Nephron progenitor cell (in vitro differentiated cells): ENCODE data around the gene ABLIM1.
A peak's percentile ranks its signal among the peaks of the same experiment; 100 is the strongest.

ENCODE experiments used
- DNase-seq: peaks from one replicate; pipeline ENCODE4 v3.0.0; 2021
- H3K27ac Mint-ChIP-seq: 2 replicates; pipeline ENCODE4 v1.8.0; 2021; ENCODE audit warnings: mild to moderate bottlenecking, moderate library complexity, mixed read lengths
- H3K27me3 Mint-ChIP-seq: 2 replicates; pipeline ENCODE4 v1.8.0; 2021; ENCODE audit warnings: mild to moderate bottlenecking, low read depth, mixed read lengths; ENCODE audit not compliant: poor library complexity
- H3K36me3 Mint-ChIP-seq: 2 replicates; pipeline ENCODE4 v1.8.0; 2021; ENCODE audit warnings: low read depth, mixed read lengths
- H3K4me1 Mint-ChIP-seq: 2 replicates; pipeline ENCODE4 v1.8.0; 2021; ENCODE audit warnings: mixed read lengths
- H3K4me3 Mint-ChIP-seq: 2 replicates; pipeline ENCODE4 v1.8.0; 2021; ENCODE audit warnings: mild to moderate bottlenecking, moderate library complexity, mixed read lengths
- H3K9me3 Mint-ChIP-seq: 2 replicates; pipeline ENCODE4 v1.8.0; 2021; ENCODE audit warnings: mild to moderate bottlenecking, moderate library complexity, mixed read lengths
- TF ChIP-seq, protein P1 (sequence below): fragments of 200-600 bp; sonication (generic); IDR thresholded peaks from 2 replicates; pipeline ENCODE4 v1.5.0; 2021; ENCODE audit warnings: antibody characterized with exemption

The ABLIM1 gene

DNA sequence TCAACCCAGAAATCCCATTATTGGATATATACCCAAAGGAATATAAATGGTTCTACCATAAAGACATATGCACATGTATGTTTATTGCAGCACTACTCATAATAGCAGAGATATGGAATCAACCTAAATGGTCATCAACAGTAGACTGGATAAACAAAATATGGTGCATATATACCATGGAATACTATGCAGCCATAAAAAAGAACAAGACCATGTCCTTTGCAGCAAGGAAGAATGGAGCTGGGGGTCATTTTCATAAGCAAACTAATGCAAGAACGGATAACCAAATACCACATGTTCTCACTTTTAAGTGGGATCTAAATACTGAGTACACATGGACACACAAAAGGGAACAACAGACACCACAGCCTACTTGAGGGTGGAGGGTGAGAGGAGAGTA is 251.6 kb downstream of the ABLIM1 start:
- peaks cover 49% of the 10 kb centered on the region for H3K4me1 Mint-ChIP-seq
- H3K27me3 Mint-ChIP-seq, result peaks cover 20% of the 10 kb centered on the region
- no peak overlapping the region for H3K27ac Mint-ChIP-seq
- no peak for DNase-seq
- no peaks in the 10 kb centered on the region for H3K9me3 Mint-ChIP-seq
- TF ChIP-seq, protein P1, sequence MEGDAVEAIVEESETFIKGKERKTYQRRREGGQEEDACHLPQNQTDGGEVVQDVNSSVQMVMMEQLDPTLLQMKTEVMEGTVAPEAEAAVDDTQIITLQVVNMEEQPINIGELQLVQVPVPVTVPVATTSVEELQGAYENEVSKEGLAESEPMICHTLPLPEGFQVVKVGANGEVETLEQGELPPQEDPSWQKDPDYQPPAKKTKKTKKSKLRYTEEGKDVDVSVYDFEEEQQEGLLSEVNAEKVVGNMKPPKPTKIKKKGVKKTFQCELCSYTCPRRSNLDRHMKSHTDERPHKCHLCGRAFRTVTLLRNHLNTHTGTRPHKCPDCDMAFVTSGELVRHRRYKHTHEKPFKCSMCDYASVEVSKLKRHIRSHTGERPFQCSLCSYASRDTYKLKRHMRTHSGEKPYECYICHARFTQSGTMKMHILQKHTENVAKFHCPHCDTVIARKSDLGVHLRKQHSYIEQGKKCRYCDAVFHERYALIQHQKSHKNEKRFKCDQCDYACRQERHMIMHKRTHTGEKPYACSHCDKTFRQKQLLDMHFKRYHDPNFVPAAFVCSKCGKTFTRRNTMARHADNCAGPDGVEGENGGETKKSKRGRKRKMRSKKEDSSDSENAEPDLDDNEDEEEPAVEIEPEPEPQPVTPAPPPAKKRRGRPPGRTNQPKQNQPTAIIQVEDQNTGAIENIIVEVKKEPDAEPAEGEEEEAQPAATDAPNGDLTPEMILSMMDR, result no peak
- no peaks in the 10 kb centered on the region for H3K36me3 Mint-ChIP-seq
- no peak overlapping the region for H3K4me3 Mint-ChIP-seq

DNA sequence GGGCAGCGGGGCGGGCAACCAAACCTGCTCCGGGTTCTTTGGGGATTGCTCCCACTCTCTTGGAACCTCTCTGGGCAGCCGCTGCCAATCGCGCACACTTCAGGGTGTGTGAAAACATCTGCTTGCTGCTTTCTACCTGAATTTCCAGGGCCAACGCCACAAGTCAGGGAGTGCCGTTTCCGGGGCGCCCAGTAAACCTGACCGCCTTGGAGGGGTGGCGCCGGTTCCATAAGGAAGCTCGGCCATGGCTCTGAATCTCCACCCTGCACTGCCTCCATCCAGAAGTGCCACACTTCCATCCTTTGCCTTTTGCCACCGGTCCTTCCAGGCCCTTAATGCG is 253.1 kb downstream of the ABLIM1 start:
- H3K4me3 Mint-ChIP-seq, result peak overlapping the region; percentile 84
- no peak for DNase-seq
- TF ChIP-seq, protein P1, result no peak
- H3K36me3 Mint-ChIP-seq, result no peaks in the 10 kb centered on the region
- H3K27ac Mint-ChIP-seq, result no peak overlapping the region
- peaks cover 22% of the 10 kb centered on the region for H3K27me3 Mint-ChIP-seq
- H3K9me3 Mint-ChIP-seq, result no peaks in the 10 kb centered on the region
- H3K4me1 Mint-ChIP-seq, result peaks cover 64% of the 10 kb centered on the region

DNA sequence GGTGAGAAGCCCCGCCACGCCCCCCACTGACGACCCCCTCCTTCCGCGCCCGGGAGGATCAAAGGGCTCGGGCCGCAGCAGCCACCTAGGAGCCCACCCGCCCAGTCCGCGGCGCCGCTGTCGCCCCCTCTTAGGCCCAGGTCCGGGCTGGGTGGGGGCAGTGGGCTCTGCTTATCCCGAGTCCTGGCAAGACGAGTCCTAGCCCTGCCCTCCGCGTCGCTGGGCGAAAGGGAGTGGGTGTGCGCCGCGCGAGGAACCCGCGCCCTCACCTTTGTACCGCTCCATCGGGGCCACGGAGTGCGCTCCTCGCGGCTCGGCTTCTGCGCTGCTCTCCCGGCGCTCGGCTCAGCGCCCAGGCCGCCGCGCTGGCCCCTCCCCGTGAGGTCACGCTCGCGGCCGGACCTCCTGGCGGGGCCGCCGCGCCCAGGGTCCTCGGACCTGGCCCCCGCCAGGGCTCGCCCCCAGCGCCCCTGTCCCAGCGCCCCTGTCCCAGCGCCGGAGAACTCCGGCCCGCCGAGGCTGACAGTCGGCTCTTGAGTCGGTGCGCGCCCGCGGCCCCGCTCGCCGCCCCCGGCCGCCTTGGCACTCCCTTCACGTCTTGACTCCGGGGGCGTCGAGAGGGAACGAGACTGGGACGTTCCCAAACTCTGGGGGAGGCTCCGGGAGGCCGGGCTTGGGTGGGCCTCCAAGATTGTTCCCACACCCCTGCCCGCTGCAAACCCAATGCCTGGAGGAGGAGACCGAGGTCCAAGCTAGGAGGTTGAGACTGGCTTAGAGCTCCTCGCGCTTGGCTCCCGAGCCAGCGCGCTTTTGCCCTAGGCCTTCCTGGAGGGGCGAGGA is 253.7 kb downstream of the ABLIM1 start, which contains the start of gene AFAP1L2:
Gene AFAP1L2, minus strand, starts transcription at position 332 of the 840 bp plus-strand sequence. Its CDS starts 47 bp downstream, at position 285.
- TF ChIP-seq, protein P1, result no peak
- Mint-ChIP-seq H3K4me3 (peak within 1 kb of the TSS; percentile 91), H3K4me1 (peaks cover 66% of the 10 kb centered on the region), H3K27ac (peak within 1 kb of the TSS; percentile 67), H3K9me3 (no peaks in the 10 kb centered on the region), H3K36me3 (no peaks in the 10 kb centered on the region), H3K27me3 (peaks cover 23% of the 10 kb centered on the region)
- peak; percentile 64 for DNase-seq

DNA sequence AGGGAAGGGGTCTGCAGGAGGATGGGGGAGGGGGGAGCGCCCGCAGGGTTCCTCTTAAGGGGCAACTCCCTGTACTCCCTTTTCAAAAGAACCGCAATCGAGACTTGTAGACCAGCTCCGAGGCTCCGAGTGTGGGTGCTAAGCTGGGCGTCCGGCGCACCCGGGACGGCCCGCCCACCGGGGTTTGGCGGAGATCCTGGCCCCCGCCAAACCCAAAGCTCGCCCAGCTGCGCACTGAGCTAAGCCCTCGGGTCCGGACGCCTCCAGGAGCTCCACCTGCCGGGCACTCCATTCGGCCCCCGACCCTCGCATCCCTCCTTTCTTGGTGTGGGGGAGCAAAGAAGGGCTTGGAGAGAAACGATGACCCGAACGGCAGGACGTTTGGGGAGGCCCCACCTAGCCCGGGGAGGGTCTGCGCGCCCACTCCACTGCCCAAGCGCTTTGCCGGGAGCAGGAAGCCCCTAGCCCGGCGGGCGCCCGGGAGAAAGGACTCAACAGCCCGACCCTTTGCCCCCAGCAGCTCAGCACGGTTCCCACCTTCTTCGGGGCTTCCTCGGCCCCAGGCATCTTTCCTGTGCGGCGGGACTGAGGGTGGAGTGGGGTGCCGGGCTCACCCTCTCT is 254.4 kb downstream of the ABLIM1 start:
- Mint-ChIP-seq H3K4me1 (peaks cover 65% of the 10 kb centered on the region), H3K27ac (peak overlapping the region; percentile 67), H3K36me3 (no peaks in the 10 kb centered on the region), H3K4me3 (peak overlapping the region; percentile 91), H3K27me3 (peaks cover 23% of the 10 kb centered on the region), H3K9me3 (no peaks in the 10 kb centered on the region)
- DNase-seq, result peak; percentile 56
- TF ChIP-seq, protein P1, result no peak

DNA sequence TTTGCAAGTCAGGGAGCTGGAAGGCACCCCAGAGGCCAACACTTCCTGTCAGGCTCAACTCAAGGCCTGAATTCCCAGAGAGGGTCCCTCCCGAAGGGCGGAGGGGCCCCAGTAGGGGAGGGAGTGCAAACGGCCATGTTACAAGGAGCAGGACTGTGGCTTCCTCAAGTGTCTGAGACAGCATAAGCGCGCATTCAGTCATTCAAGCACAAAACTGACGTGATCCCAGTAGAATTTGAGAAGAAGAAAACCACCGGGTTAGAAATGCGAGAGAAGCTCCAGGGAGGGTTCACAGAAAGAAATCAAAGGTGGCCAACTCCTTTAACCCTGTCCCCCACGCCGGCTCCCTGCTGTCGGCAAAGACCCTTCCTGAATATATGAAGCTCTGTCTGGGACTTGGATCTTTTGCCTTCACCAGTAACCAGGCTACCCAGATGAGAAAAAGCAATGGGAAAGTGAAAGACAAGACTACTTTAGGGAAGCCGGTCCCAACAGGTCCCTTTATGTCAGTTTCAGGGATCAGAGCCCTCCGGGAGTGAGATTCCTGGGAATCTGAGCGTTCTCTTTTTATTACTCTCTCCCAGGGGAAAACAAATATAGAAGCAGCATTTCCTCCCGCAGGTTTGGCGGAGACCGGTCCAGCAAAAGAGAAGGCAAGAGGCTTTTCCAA is 255.1 kb downstream of the ABLIM1 start:
- peak; percentile 38 for DNase-seq
- Mint-ChIP-seq H3K4me1 (peaks cover 65% of the 10 kb centered on the region), H3K4me3 (peak overlapping the region; percentile 91), H3K36me3 (no peaks in the 10 kb centered on the region), H3K27me3 (peaks cover 23% of the 10 kb centered on the region), H3K27ac (peak overlapping the region; percentile 67), H3K9me3 (no peaks in the 10 kb centered on the region)
- TF ChIP-seq, protein P1, result no peak
